GM18858 (cell line): Measurements from ENCODE around the gene PTPN4.
"Not testable (repeated sequence)": the region's sequence is repeated elsewhere in the genome, so short reads cannot be mapped to it uniquely, and the experiment has no call there.

Source experiments
- ATAC-seq: cut with Tn5 transposase; IDR thresholded peaks from one replicate; pipeline ENCODE4 v1.9.1; 2021; ENCODE audit not compliant: unreplicated experiment

Gene PTPN4

DNA sequence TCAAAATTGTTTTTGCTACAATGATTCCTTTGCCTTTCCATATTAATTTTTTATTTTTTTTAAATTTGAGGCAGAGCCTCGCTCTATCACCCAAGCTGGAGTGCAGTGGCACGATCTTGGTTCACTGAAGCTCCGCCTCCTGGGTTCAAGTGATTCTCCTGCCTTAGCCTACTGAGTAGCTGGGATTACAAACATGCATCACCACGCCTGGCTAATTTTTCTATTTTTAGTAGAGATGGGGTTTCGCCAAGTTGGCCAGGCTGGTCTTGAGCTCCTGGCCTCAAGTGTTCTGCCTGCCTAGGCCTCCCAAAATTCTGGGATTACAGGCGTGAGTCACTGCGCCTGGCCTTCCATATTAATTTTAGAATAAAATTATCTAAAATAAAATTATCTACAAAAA lies 41.3 kb downstream of the PTPN4 start:
- ATAC-seq, result no peak

GRCh38 chr2:119801989-119802388 lies 42.3 kb downstream of the PTPN4 start:
- ATAC-seq, result not testable (repeated sequence)

GRCh38 chr2:119803101-119803500 lies 43.4 kb downstream of the PTPN4 start:
- no peak for ATAC-seq

DNA sequence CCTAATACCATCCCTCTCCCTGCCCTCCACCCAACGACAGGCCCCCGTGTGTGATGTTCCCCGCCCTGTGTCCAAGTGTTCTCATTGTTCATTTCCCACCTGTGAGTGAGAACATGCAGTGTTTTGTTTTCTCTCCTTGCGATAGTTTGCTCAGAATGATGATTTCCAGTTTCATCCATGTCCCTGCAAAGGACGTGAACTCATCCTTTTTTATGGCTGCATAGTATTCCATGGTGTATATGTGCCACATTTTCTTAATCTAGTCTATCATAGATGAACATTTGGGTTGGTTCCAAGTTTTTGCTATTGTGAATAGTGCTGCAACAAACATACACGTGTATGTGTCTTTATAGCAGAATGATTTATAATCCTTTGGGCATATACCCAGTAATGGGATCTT lies 44.7 kb downstream of the PTPN4 start:
- not testable (repeated sequence) for ATAC-seq

GRCh38 chr2:119808516-119809147 lies 48.9 kb downstream of the PTPN4 start:
- ATAC-seq, result no peak

DNA sequence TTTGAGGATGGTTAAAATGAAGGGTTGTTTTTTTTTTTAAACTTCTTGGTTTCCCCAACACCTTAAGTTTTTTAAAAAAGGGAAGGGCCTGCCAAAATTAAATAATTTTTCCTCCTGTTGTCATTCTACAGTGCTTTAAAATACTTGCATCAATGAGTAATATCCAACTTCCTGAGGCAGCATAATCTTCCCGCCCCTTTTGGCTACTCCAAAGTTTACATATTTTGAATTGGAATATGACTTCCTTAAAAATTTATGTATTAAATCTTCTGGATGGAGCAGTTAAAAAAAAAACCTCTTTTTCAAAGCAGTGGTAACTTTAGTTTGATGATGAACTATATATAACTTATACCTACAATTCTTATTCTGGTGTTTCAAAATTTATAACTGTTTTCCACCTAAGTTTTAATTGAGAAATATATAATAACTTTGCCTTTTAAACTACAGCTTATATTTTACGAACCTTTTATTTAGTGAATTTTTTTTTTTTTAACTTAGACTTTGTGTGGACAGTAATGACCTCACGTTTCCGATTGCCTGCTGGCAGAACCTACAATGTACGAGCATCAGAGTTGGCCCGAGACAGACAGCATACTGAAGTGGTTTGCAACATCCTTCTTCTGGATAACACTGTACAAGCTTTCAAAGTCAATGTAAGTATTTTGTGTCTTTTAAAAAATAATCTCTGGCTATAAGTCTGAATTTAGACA lies 49.8 kb downstream of the PTPN4 start:
- ATAC-seq, result no peak

- no peak for ATAC-seq
These were observed 50.4 kb downstream of the PTPN4 start for GRCh38 chr2:119810049-119810630.

DNA sequence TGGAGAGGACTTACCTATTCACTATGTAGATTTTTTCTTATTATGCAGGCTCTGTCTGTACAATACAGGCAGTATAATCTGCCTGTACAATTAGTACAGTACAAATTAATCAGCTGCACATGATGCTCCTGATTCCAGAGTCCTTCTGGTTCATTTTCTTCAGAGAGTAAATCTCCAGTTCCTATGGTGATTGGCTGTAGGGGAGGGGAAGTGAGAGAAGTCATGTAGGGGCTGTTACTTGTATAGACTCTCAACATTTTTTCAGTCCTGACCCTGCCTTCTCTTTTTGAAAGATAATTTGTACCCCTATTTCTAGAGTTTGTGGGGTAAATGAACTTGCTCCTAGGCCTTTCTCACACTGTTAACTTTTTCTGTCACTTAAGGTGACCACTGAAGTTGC lies 54.5 kb downstream of the PTPN4 start:
- no peak for ATAC-seq

DNA sequence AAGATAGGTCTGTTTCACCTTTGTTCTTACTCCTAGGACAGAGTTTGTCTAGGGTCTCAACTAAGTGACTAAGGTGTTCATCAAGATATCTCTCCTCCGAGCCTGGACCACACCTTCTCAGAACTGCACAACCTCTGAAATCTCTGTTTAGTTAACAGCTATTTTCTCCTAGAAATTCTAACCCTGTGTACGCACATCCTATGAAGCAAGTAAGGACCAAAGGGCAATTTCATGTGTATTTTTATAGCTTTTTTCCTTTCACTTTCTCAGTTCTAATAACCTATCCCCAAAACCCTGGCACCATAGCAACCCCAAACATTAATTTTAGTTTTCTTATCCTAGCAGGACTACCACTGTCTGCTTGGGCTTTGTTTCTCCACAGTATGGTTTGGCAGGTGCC lies 59.1 kb downstream of the PTPN4 start:
- ATAC-seq, result no peak

DNA sequence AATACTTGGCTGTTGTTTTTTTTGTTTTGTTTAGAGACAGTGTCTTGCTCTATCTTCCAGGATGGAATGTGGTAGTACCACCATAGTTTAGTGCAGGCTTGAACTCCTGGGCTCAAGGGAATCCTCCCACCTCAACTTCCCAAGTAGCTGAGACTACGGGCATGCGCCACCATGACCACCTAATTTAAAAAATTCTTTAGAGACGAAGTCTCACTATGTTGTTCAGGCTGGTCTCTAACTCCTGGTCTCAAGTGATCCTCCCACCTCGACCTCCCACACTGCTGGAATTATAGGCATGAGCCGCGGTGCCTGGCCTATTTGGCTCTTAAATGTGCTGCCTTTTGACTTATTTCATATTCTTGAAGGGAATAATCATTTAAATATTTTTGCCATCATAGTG lies 60.1 kb downstream of the PTPN4 start:
- no peak for ATAC-seq

- ATAC-seq, result no peak
These were observed 60.6 kb downstream of the PTPN4 start for GRCh38 chr2:119820275-119820674.

DNA sequence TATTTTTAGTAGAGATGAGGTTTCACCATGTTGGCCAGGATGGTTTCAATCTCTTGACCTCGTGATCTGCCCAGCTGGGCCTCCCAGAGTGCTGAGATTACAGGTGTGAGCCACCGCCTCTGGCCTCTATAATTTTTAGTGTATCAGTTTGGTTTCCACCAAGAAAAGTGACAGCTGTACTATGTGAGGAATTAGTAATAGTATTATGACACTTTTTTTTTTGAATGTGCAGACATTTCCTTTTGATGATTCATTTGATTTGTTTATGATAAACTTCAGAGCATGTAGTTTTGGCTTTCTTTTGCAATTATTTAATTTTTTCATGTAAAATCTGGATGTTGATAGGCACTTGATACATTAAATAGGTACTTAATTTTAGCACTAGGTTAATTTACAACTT lies 61.5 kb downstream of the PTPN4 start:
- ATAC-seq, result no peak

DNA sequence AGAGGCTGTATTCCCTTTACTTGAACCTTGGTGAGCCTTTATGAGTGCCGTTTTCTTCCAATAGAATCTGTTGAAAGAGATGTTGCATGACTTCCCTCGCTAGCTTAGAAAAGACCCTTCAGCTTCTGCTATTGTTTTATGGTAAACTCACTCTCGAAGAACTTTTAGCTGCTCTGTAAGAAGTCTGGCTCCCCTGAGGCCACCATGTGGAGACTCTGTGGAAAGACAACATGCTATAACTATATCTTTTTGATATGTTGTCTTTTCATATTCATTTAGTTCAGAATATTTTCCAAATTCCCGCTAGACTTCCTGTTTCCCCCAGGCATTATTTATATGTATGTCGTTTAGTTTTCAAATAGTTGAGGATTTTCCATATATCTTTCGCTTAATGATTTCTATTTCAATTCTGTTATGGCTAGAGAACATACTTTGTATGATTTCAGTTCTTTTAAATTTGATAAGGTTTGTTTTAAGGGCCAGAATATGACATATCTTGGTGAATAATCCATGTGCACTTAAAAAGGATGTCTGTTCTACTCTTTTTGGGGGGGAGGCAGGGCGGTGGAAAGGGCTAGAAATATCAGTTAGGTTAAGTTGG lies 64.1 kb downstream of the PTPN4 start:
- no peak for ATAC-seq

GRCh38 chr2:119826370-119826961 lies 66.7 kb downstream of the PTPN4 start:
- ATAC-seq, result no peak

- ATAC-seq, result no peak
These were observed 68.3 kb downstream of the PTPN4 start for GRCh38 chr2:119827866-119828507.

DNA sequence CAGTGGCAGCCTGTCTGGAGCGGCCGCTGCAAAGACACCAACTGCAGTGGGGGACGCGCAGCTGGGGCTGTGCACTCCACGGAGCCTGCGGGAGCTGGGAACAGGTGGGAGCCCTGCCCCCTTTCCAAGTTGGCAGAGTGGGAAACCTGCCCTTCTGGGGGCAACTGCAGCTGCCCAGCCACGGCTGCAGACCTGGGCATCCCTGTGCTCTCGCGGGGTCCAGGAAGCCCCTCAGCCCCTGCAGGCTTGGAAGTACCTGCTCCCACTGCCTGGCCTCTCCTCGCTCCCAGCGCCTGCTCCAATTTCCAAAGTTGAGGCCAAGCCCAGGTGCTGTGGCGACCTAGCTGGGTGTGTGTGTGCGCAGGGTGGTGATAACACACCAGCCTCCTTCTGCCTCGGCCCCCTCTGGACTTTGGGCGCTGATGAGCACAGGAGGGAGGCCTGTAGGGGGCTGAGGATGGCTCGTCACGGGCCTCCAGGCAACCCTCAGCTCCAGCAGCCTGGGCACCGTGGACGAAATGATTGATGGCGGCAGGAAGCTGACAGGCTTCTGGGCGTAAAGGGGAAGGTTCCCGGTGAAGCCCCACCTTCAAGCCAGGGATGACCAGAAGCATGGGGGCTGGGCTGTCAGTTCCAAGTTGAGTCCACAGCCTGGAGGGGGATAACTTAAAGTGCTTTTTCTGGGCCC lies 76.9 kb downstream of the PTPN4 start:
- no peak for ATAC-seq

DNA sequence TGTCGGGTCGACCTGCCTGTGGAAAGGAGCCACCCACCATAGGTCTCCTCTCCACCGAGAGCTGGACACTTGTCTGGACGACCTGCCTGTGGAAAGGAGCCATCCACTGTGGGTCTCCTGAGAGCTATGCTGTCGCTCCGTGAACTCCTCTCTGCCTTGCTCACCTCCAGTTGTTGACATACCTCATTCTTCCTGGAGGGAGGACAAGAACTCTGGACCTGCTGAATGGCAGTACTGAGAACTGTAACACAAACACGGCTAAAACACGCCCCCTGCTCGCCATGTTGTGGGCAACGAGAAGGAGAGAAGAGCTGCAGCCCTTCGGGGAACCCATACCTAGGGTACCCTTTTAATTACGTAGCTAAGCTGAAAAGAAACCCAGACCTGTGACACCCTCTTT lies 77.6 kb downstream of the PTPN4 start:
- ATAC-seq, result no peak

- no peak for ATAC-seq
These were observed 78.0 kb downstream of the PTPN4 start for GRCh38 chr2:119837759-119838158.

- ATAC-seq, result no peak
These were observed 78.5 kb downstream of the PTPN4 start for GRCh38 chr2:119838179-119838578.

DNA sequence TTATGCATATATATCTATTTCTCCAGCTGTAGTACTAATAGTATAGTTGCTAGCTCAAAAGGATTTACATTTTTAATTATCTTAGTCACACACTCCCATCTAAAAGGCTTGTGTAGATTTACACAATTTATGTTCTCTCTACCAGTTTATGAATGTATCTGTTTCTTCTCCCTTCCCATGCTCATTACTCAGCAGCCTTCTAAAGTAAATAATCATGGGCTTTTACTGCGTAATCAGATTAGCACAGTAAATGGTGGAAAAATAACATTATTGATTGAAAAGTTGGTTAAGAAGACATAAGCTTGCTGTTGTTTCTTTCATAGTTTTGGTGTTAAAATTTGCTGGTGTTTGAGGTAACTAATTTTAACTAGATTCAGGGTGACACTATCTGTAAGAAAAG lies 81.8 kb downstream of the PTPN4 start:
- no peak for ATAC-seq

GRCh38 chr2:119846021-119846420 lies 86.3 kb downstream of the PTPN4 start:
- ATAC-seq, result no peak
